ENCODE measurements around the gene ADD1.
A peak's percentile ranks its signal among the peaks of the same experiment; 100 is the strongest.

Gene ADD1

GRCh38 chr4:2805712-2806389 is 37.8 kb upstream of the ADD1 start:
- DNase-seq, result no peak

GRCh38 chr4:2806390-2807355 is 37.0 kb upstream of the ADD1 start:
- DNase-seq, result no peak

- DNase-seq, result no peak
Measured at GRCh38 chr4:2807571-2807970, 36.1 kb upstream of the ADD1 start.

- DNase-seq, result no peak
Measured at GRCh38 chr4:2808001-2808400, 35.6 kb upstream of the ADD1 start.

GRCh38 chr4:2809610-2810180 is 33.9 kb upstream of the ADD1 start:
- no peak for DNase-seq

GRCh38 chr4:2810388-2810787 is 33.3 kb upstream of the ADD1 start:
- no peak for DNase-seq

GRCh38 chr4:2811830-2812611 is 31.6 kb upstream of the ADD1 start:
- peak; percentile 70 to 78 for DNase-seq

GRCh38 chr4:2812612-2813354 is 30.9 kb upstream of the ADD1 start:
- DNase-seq, result no peak

- DNase-seq, result no peak
Measured at GRCh38 chr4:2813446-2814405, 29.9 kb upstream of the ADD1 start.

- DNase-seq, result no peak
Measured at GRCh38 chr4:2814627-2815270, 28.9 kb upstream of the ADD1 start.

GRCh38 chr4:2816401-2816954 is 27.2 kb upstream of the ADD1 start:
- DNase-seq, result no peak

GRCh38 chr4:2817137-2817536 is 26.5 kb upstream of the ADD1 start:
- no peak for DNase-seq

GRCh38 chr4:2817701-2818350 is 25.8 kb upstream of the ADD1 start:
- DNase-seq, result no peak

- DNase-seq, result no peak
Measured at GRCh38 chr4:2818351-2818939, 25.2 kb upstream of the ADD1 start.

GRCh38 chr4:2819244-2820215 is 24.1 kb upstream of the ADD1 start:
- no peak for DNase-seq

- no peak for DNase-seq
Measured at GRCh38 chr4:2820216-2820982, 23.2 kb upstream of the ADD1 start.
